HG03457 (cell line): ENCODE results near the gene NVL.
A peak's percentile ranks its signal among the peaks of the same experiment; 100 is the strongest.
"Not testable (repeated sequence)": the region's sequence is repeated elsewhere in the genome, so short reads cannot be mapped to it uniquely, and the experiment has no call there.

ENCODE experiments used
- ATAC-seq: cut with Tn5 transposase; IDR thresholded peaks from one replicate; pipeline ENCODE4 v1.9.1; 2021; ENCODE audit warnings: moderate number of reproducible peaks; ENCODE audit not compliant: unreplicated experiment

NVL gene

GRCh38 chr1:224237119-224237881, 92.7 kb downstream of the NVL start:
- no peak for ATAC-seq

GRCh38 chr1:224235813-224236493, 94.0 kb downstream of the NVL start:
- no peak for ATAC-seq

- no peak for ATAC-seq
Observed at GRCh38 chr1:224234017-224234416, 96.0 kb downstream of the NVL start.

- ATAC-seq: no peak
Observed at GRCh38 chr1:224226849-224227502, 103.0 kb downstream of the NVL start.

- ATAC-seq: no peak
Observed at GRCh38 chr1:224223819-224224714, 105.9 kb downstream of the NVL start.

- no peak for ATAC-seq
Observed at GRCh38 chr1:224219612-224220059, 110.3 kb downstream of the NVL start.

- no peak for ATAC-seq
Observed at GRCh38 chr1:224219011-224219611, 110.9 kb downstream of the NVL start.

- no peak for ATAC-seq
Observed at GRCh38 chr1:224217655-224218623, 112.0 kb downstream of the NVL start.

GRCh38 chr1:224216382-224216781, 113.6 kb downstream of the NVL start:
- ATAC-seq: no peak

GRCh38 chr1:224213438-224214119, 116.4 kb downstream of the NVL start:
- no peak for ATAC-seq

- no peak for ATAC-seq
Observed at GRCh38 chr1:224212618-224213061, 117.3 kb downstream of the NVL start.

GRCh38 chr1:224211206-224211962, 118.6 kb downstream of the NVL start:
- no peak for ATAC-seq

- not testable (repeated sequence) for ATAC-seq
Observed at GRCh38 chr1:224205931-224206538, 123.9 kb downstream of the NVL start.

- ATAC-seq: no peak
Observed at GRCh38 chr1:224205438-224205840, 124.5 kb downstream of the NVL start.

- ATAC-seq: peak; percentile 54
Observed at GRCh38 chr1:224203243-224204016, 126.5 kb downstream of the NVL start.

- no peak for ATAC-seq
Observed at GRCh38 chr1:224201853-224202252, 128.1 kb downstream of the NVL start.

- ATAC-seq: no peak
Observed at GRCh38 chr1:224201383-224201782, 128.6 kb downstream of the NVL start.
